GM23338 (cell line): ENCODE measurements around the gene ARF5. TPM values are rescaled to one million over a fixed set of nuclear protein-coding genes. Genes with fewer than 3 reads are reported as not detected.

Experiments used
- ATAC-seq: fragments of 200-7000 bp; cut with Tn5 transposase; 3 replicates; pipeline ENCODE4 v1.9.1; 2020
- DNase-seq: peaks from one replicate; pipeline ENCODE4 v3.0.0-alpha.2; 2015; ENCODE audit warnings: low spot score
- H2AFZ ChIP-seq: fragments of 200-600 bp; sonication (generic); 2 replicates; pipeline ENCODE4 v1.8.0; 2016; ENCODE audit warnings: antibody characterized with exemption, mild to moderate bottlenecking, moderate library complexity
- H3F3A ChIP-seq: fragments of 200-600 bp; sonication (generic); replicated peaks from 2 replicates; pipeline ENCODE4 v1.8.0; 2017; ENCODE audit warnings: antibody characterized with exemption, mixed run types, low read depth
- H3K27ac ChIP-seq: fragments of 200-600 bp; sonication (generic); 2 replicates; pipeline ENCODE4 v1.6.1; 2016; ENCODE audit warnings: low read depth
- H3K27me3 ChIP-seq: fragments of 200-600 bp; sonication (generic); 2 replicates; pipeline ENCODE4 v1.8.0; 2016; ENCODE audit warnings: mild to moderate bottlenecking, mixed run types, moderate library complexity; ENCODE audit not compliant: insufficient read depth
- H3K36me3 ChIP-seq: fragments of 200-600 bp; sonication (generic); 2 replicates; pipeline ENCODE4 v1.8.0; 2016; ENCODE audit warnings: mild to moderate bottlenecking; ENCODE audit not compliant: insufficient read depth
- H3K4me1 ChIP-seq: fragments of 200-600 bp; sonication (generic); 2 replicates; pipeline ENCODE4 v1.8.0; 2016; ENCODE audit warnings: mild to moderate bottlenecking, moderate library complexity; ENCODE audit not compliant: insufficient read depth
- H3K4me2 ChIP-seq: fragments of 200-600 bp; sonication (generic); 2 replicates; pipeline ENCODE4 v1.7.1; 2017; ENCODE audit warnings: mixed run types
- H3K4me3 ChIP-seq: fragments of 200-600 bp; sonication (generic); 2 replicates; pipeline ENCODE4 v1.6.1; 2016; ENCODE audit warnings: mixed run types
- H3K79me2 ChIP-seq: fragments of 200-600 bp; sonication (generic); replicated peaks from 2 replicates; pipeline ENCODE4 v1.8.0; 2017; ENCODE audit warnings: mild to moderate bottlenecking; ENCODE audit not compliant: insufficient read depth
- H3K9me2 ChIP-seq: fragments of 200-600 bp; sonication (generic); 2 replicates; pipeline ENCODE4 v1.8.0; 2017; ENCODE audit not compliant: insufficient read depth
- H4K20me1 ChIP-seq: fragments of 200-600 bp; sonication (generic); replicated peaks from 2 replicates; pipeline ENCODE4 v1.8.0; 2017; ENCODE audit warnings: mild to moderate bottlenecking; ENCODE audit not compliant: insufficient read depth
- H3K27ac Mint-ChIP-seq: 2 replicates; pipeline ENCODE4 v1.8.0; 2020; ENCODE audit warnings: inconsistent platforms, mild to moderate bottlenecking, moderate library complexity, mixed read lengths
- H3K27me3 Mint-ChIP-seq: 3 replicates; pipeline ENCODE4 v1.8.0; 2022; ENCODE audit warnings: low read depth, mild to moderate bottlenecking, moderate library complexity, mixed read lengths, inconsistent platforms; ENCODE audit not compliant: insufficient read depth, poor library complexity
- H3K36me3 Mint-ChIP-seq: 3 replicates; pipeline ENCODE4 v1.8.0; 2021; ENCODE audit warnings: low read depth, mild to moderate bottlenecking, inconsistent platforms, moderate library complexity, mixed read lengths
- H3K4me1 Mint-ChIP-seq: 3 replicates; pipeline ENCODE4 v1.8.0; 2020; ENCODE audit warnings: mild to moderate bottlenecking, inconsistent platforms, mixed read lengths
- H3K4me3 Mint-ChIP-seq: 3 replicates; pipeline ENCODE4 v1.8.0; 2021; ENCODE audit warnings: moderate library complexity, mild to moderate bottlenecking, inconsistent platforms, mixed read lengths
- H3K9me3 Mint-ChIP-seq: 3 replicates; pipeline ENCODE4 v1.8.0; 2020; ENCODE audit warnings: moderate library complexity, mild to moderate bottlenecking, inconsistent platforms, mixed read lengths
- CTCF ChIP-seq, 2 experiments: fragments of 200-600 bp in 1 of 2; sonication (generic) in 1 of 2; conservative IDR thresholded peaks; 2 replicates each; pipeline versions ENCODE4 v1.5.1 to v1.6.1; 2016 to 2017; ENCODE audit warnings: antibody characterized with exemption in 2 of 2, low read depth in 2 of 2, mild to moderate bottlenecking in 2 of 2, moderate library complexity in 1 of 2
- ETS1 ChIP-seq: IDR thresholded peaks from 2 replicates; pipeline ENCODE4 v1.6.1; 2016; ENCODE audit warnings: antibody characterized with exemption
- EZH2 ChIP-seq: fragments of 200-600 bp; sonication (generic); IDR thresholded peaks from one replicate; pipeline ENCODE4 v1.8.0; 2017; ENCODE audit warnings: antibody characterized with exemption, mild to moderate bottlenecking, low read depth; ENCODE audit not compliant: unreplicated experiment
- EZH2phosphoT487 ChIP-seq: fragments of 200-600 bp; sonication (generic); IDR thresholded peaks from one replicate; pipeline ENCODE4 v1.8.1; 2018; ENCODE audit warnings: antibody characterized with exemption; ENCODE audit not compliant: unreplicated experiment
- JUNB ChIP-seq: IDR thresholded peaks from one replicate; pipeline ENCODE4 v1.6.1; 2016; ENCODE audit warnings: antibody characterized with exemption; ENCODE audit not compliant: unreplicated experiment
- POLR2AphosphoS5 ChIP-seq: IDR thresholded peaks from 2 replicates; pipeline ENCODE4 v1.6.1; 2016; ENCODE audit warnings: antibody characterized with exemption, low read depth
- ZNF331 ChIP-seq: fragments of 250-450 bp; sonication (Bioruptor Pico); IDR thresholded peaks from 2 replicates; pipeline ENCODE4 v1.5.0; 2020; ENCODE audit warnings: low read depth, mild to moderate bottlenecking, moderate library complexity
- ZNF462 ChIP-seq: fragments of 250-450 bp; sonication (Bioruptor Pico); IDR thresholded peaks from 2 replicates; pipeline ENCODE4 v1.5.0; 2020; ENCODE audit warnings: mild to moderate bottlenecking, moderate library complexity
- polyA plus RNA-seq: library from polyadenylated mRNA; unstranded; fragments of >200 nt; fragmentation: Nextera tagmentation; extraction: Ambion mirVana; gene quantifications from 2 replicates; pipeline ENCODE4 v1.2.1, GENCODE V29; 2016
- total RNA-seq: library from RNA; depleted of rRNA; stranded (reverse); fragments of >200 nt; shearing (Covaris generic); gene quantifications from 2 replicates; pipeline ENCODE4 v1.2.3, GENCODE V29; 2014

The ARF5 gene
- total and polyA plus RNA-seq, 2 experiments from 2014 or later: 196 to 201 TPM

GRCh38 chr7:127616724-127617123 is 28.5 kb downstream of the ARF5 start:
- H3K4me1 ChIP-seq: no peaks in the 10 kb centered on the region; the same call in 1 of the 2 replicates
- no peaks in the 10 kb centered on the region for H3K36me3 ChIP-seq
- peaks cover 47% of the 10 kb centered on the region for H3K27me3 Mint-ChIP-seq
- no peak for DNase-seq
- H3K27ac Mint-ChIP-seq: no peak overlapping the region
- H3K27me3 ChIP-seq: peaks cover 59% of the 10 kb centered on the region
- H4K20me1 ChIP-seq: no peaks in the 10 kb centered on the region
- TF ChIP-seq EZH2phosphoT487: no peak
- TF ChIP-seq EZH2: no peak
- no peak for TF ChIP-seq CTCF (conservative IDR thresholded peaks at IDR 0.05; ENCODE audit: low read depth in 2 of 2)
- TF ChIP-seq POLR2AphosphoS5: no peak
- TF ChIP-seq ZNF462 (CRISPR knock-in tag): no peak
- TF ChIP-seq JUNB: no peak
- TF ChIP-seq ZNF331 (CRISPR knock-in tag): no peak
- TF ChIP-seq ETS1: no peak
- ATAC-seq: no peak
- peaks cover 17% of the 10 kb centered on the region for H3K4me1 Mint-ChIP-seq
- H3K4me2 ChIP-seq: no peak overlapping the region
- no peak overlapping the region for H3K27ac ChIP-seq
- no peak overlapping the region for H3K4me3 Mint-ChIP-seq
- H2AFZ ChIP-seq: no peak overlapping the region
- H3K9me2 ChIP-seq: peaks cover 6% of the 10 kb centered on the region; the same call in 1 of the 2 replicates
- H3K4me3 ChIP-seq: no peak overlapping the region
- H3K79me2 ChIP-seq: no peaks in the 10 kb centered on the region
- H3F3A ChIP-seq: no peaks in the 10 kb centered on the region
- no peaks in the 10 kb centered on the region; the same call in 2 of the 3 replicates for H3K36me3 Mint-ChIP-seq
- H3K9me3 Mint-ChIP-seq: no peaks in the 10 kb centered on the region
